CD4-positive, alpha-beta T cell (primary cell): Measurements from ENCODE around the gene GDAP1L1. TPM values are rescaled to one million over a fixed set of nuclear protein-coding genes. Genes with fewer than 3 reads are reported as not detected.

Experiments used
- ATAC-seq: fragments of 200-7000 bp; cut with Tn5 transposase; one replicate; pipeline ENCODE4 v1.10.0; 2022; ENCODE audit warnings: mild to moderate bottlenecking; ENCODE audit not compliant: poor library complexity
- CTCF ChIA-PET: fragments of 350-600 bp; sonication (Branson Sonifier 250); formaldehyde crosslinking; loops from one replicate; lab custom pipeline; 2021; ENCODE audit warnings: antibody characterized with exemption, inconsistent platforms; lab: Charles Lee
- POLR2A ChIA-PET: fragments of 350-600 bp; sonication (Branson Sonifier 250); formaldehyde crosslinking; loops from one replicate; lab custom pipeline; 2021; ENCODE audit warnings: antibody characterized with exemption, inconsistent platforms; lab: Charles Lee
- DNase-seq, 14 experiments: peaks; one replicate each; pipeline ENCODE4 v3.0.0-alpha.2; 2013 to 2020; ENCODE audit warnings: mixed read lengths in 2 of 14
- H3K27ac ChIP-seq, 2 donors: one replicate each; pipeline versions ENCODE4 v1.5.1 to v1.7.0; 2013; ENCODE audit warnings: low read length in 2 of 2, low read depth in 1 of 2, mild to moderate bottlenecking in 1 of 2
- H3K27me3 ChIP-seq, 2 experiments: 1 replicate in 1 of 2; 2 replicates in 1 of 2; pipeline versions ENCODE4 v1.6.1 to v1.7.0; 2013; ENCODE audit warnings: low read length in 2 of 2, control low read depth in 1 of 2, mild to moderate bottlenecking in 1 of 2, moderate library complexity in 1 of 2; ENCODE audit not compliant: insufficient read depth in 2 of 2, control insufficient read depth in 1 of 2
- H3K36me3 ChIP-seq: one replicate; pipeline ENCODE4 v1.6.1; 2013; ENCODE audit warnings: low read length, control low read depth; ENCODE audit not compliant: insufficient read depth
- H3K4me1 ChIP-seq: one replicate; pipeline ENCODE4 v1.6.1; 2013; ENCODE audit warnings: low read length, control low read depth; ENCODE audit not compliant: insufficient read depth
- H3K4me3 ChIP-seq: one replicate; pipeline ENCODE4 v1.5.1; 2013; ENCODE audit warnings: mild to moderate bottlenecking, low read length, moderate library complexity
- H3K9me3 ChIP-seq, 2 experiments: 1 replicate in 1 of 2; 2 replicates in 1 of 2; pipeline versions ENCODE4 v1.6.1 to v1.7.0; 2013; ENCODE audit warnings: low read length in 2 of 2, mild to moderate bottlenecking in 2 of 2, control low read depth in 1 of 2, moderate library complexity in 1 of 2; ENCODE audit not compliant: control insufficient read depth in 1 of 2, insufficient read depth in 1 of 2
- H3K27ac Mint-ChIP-seq: one replicate; pipeline ENCODE4 v1.8.0; 2020; ENCODE audit warnings: mixed read lengths
- H3K27me3 Mint-ChIP-seq: one replicate; pipeline ENCODE4 v1.8.0; 2021; ENCODE audit warnings: mixed read lengths
- H3K36me3 Mint-ChIP-seq: one replicate; pipeline ENCODE4 v1.8.0; 2021; ENCODE audit warnings: low read depth, mixed read lengths
- H3K4me1 Mint-ChIP-seq: one replicate; pipeline ENCODE4 v1.8.0; 2021; ENCODE audit warnings: low read depth, mixed read lengths
- H3K4me3 Mint-ChIP-seq: one replicate; pipeline ENCODE4 v1.8.0; 2020; ENCODE audit warnings: mild to moderate bottlenecking, mixed read lengths
- H3K9me3 Mint-ChIP-seq: one replicate; pipeline ENCODE4 v1.8.0; 2020; ENCODE audit warnings: mixed read lengths
- CTCF ChIP-seq: fragments of 200-600 bp; IDR thresholded peaks from one replicate; pipeline ENCODE4 v1.8.0; 2022; ENCODE audit warnings: antibody characterized with exemption, mild to moderate bottlenecking
- intact Hi-C, 2 experiments: fragments of 100-400 bp; cut with DNase I in 1 of 2; cut with micrococcal nuclease in 1 of 2; formaldehyde crosslinking; loops; one replicate each; pipeline versions ENCODE4 v1.15.1 to v1.9.0; 2023 to 2025; cut with DNase I, micrococcal nuclease
- total RNA-seq, 174 experiments: library from RNA in 2 of 174; stranded (reverse) in 2 of 174; gene quantifications; one replicate each; pipeline ENCODE4 v1.2.3 and lab custom pipeline; 2021 to 2026

Gene GDAP1L1
- total RNA-seq, 2 experiments from 2014 or later, result not detected

- H3K27me3 Mint-ChIP-seq, result no peaks in the 10 kb centered on the region
- intact Hi-C loops, result no loop called here
- ChIA-PET POLR2A (no interaction called here), CTCF (no interaction called here)
- DNase-seq (no peak), ATAC-seq (no peak)
- no peak overlapping the region for H3K4me3 Mint-ChIP-seq
- Histone ChIP-seq H3K36me3 (no peaks in the 10 kb centered on the region), H3K27ac (no peak overlapping the region), H3K9me3 (no peaks in the 10 kb centered on the region), H3K4me1 (no peaks in the 10 kb centered on the region), H3K27me3 (no peaks in the 10 kb centered on the region), H3K4me3 (no peak overlapping the region)
- H3K4me1 Mint-ChIP-seq, result no peaks in the 10 kb centered on the region
- TF ChIP-seq CTCF, result no peak
- no peaks in the 10 kb centered on the region for H3K9me3 Mint-ChIP-seq
- peaks cover 8% of the 10 kb centered on the region for H3K36me3 Mint-ChIP-seq
- no peak overlapping the region for H3K27ac Mint-ChIP-seq
Observed at GRCh38 chr20:44284032-44284431, 36.9 kb downstream of the GDAP1L1 start.

GRCh38 chr20:44287272-44288097 is 40.4 kb downstream of the GDAP1L1 start:
- H3K36me3 Mint-ChIP-seq, result peaks cover 27% of the 10 kb centered on the region
- POLR2A ChIA-PET, result no interaction called here
- H3K27me3 Mint-ChIP-seq, result no peaks in the 10 kb centered on the region
- no peaks in the 10 kb centered on the region for H3K9me3 Mint-ChIP-seq
- H3K4me3 Mint-ChIP-seq, result no peak overlapping the region
- Histone ChIP-seq H3K4me1 (no peaks in the 10 kb centered on the region), H3K36me3 (peaks cover 3% of the 10 kb centered on the region), H3K27ac (no peak overlapping the region), H3K4me3 (no peak overlapping the region), H3K27me3 (no peaks in the 10 kb centered on the region), H3K9me3 (no peaks in the 10 kb centered on the region)
- CTCF ChIA-PET, result no interaction called here
- no peak overlapping the region for H3K27ac Mint-ChIP-seq
- DNase-seq (no peak), ATAC-seq (no peak)
- no peaks in the 10 kb centered on the region for H3K4me1 Mint-ChIP-seq
- intact Hi-C loops, result loop anchor here in 1 of 2 experiments (1.0 kb wide), 1 partner anchor 70 kb away; no protein-coding TSS in a partner anchor
- no peak for TF ChIP-seq CTCF

- H3K4me1 Mint-ChIP-seq, result no peaks in the 10 kb centered on the region
- ATAC-seq (peak; percentile 51), DNase-seq (peak in 4 of 14 experiments; percentile 20 to 49 (median 36))
- ChIA-PET CTCF (interaction anchor here (1.0 to 1.1 kb wide), 2 partner anchors 23 to 70 kb away, joined by 4 to 6 read pairs; partner anchors contain the start of gene FITM2), POLR2A (no interaction called here)
- Histone ChIP-seq H3K9me3 (no peaks in the 10 kb centered on the region), H3K36me3 (peaks cover 3% of the 10 kb centered on the region), H3K4me1 (no peaks in the 10 kb centered on the region), H3K27me3 (no peaks in the 10 kb centered on the region), H3K4me3 (no peak overlapping the region), H3K27ac (no peak overlapping the region)
- peaks cover 27% of the 10 kb centered on the region for H3K36me3 Mint-ChIP-seq
- intact Hi-C loops, result loop anchor here in 1 of 2 experiments (1.0 kb wide), 1 partner anchor 71 kb away; no protein-coding TSS in a partner anchor
- no peaks in the 10 kb centered on the region for H3K9me3 Mint-ChIP-seq
- no peak overlapping the region for H3K4me3 Mint-ChIP-seq
- no peak overlapping the region for H3K27ac Mint-ChIP-seq
- TF ChIP-seq CTCF, result no peak
- no peaks in the 10 kb centered on the region for H3K27me3 Mint-ChIP-seq
Observed at GRCh38 chr20:44288252-44288651, 41.1 kb downstream of the GDAP1L1 start.
